Measurements from ENCODE around the gene TMEM253. TPM values are rescaled to one million over a fixed set of nuclear protein-coding genes. Genes with fewer than 3 reads are reported as not detected.

The TMEM253 gene
- total and polyA plus RNA-seq, 8 donors: 0.58 to 1.5 (median 0.82) TPM

- Histone ChIP-seq H3K27me3 (no peaks in the 10 kb centered on the region), H3K36me3 (peaks cover 4 to 92% of the 10 kb centered on the region in 2 donors), H3K9me3 (no peaks in the 10 kb centered on the region), H3K27ac (no peak overlapping the region), H3K4me3 (no peak overlapping the region), H3K4me1 (peaks cover 8 to 27% of the 10 kb centered on the region in 2 donors)
- intact Hi-C loops (cut with DNase I): no loop called here
- no peak for TF ChIP-seq CTCF (IDR thresholded peaks at IDR 0.05)
- ATAC-seq (no peak), DNase-seq (no peak)
Measured at GRCh38 chr14:21081521-21082142, 19.2 kb upstream of the TMEM253 start.

- H3K27ac ChIP-seq: peak overlapping the region in 1 of 2 donors; percentile 86
- H3K4me3 ChIP-seq: no peak overlapping the region
- DNase-seq (no peak), ATAC-seq (no peak)
- TF ChIP-seq CTCF (IDR thresholded peaks at IDR 0.05): no peak
- peaks cover under 1 to 78% of the 10 kb centered on the region in 2 donors for H3K36me3 ChIP-seq
- intact Hi-C loops (cut with DNase I): no loop called here
- H3K27me3 ChIP-seq: no peaks in the 10 kb centered on the region
- H3K4me1 ChIP-seq: peaks cover 8 to 48% of the 10 kb centered on the region in 2 donors
- no peaks in the 10 kb centered on the region for H3K9me3 ChIP-seq
Measured at GRCh38 chr14:21083565-21084325, 17.1 kb upstream of the TMEM253 start.

- Histone ChIP-seq H3K9me3 (no peaks in the 10 kb centered on the region), H3K27me3 (no peaks in the 10 kb centered on the region), H3K27ac (peak overlapping the region in 1 of 2 donors; percentile 86), H3K4me3 (no peak overlapping the region), H3K4me1 (peaks cover 8 to 51% of the 10 kb centered on the region in 2 donors), H3K36me3 (peaks cover 0 to 77% of the 10 kb centered on the region in 2 donors)
- no peak for TF ChIP-seq CTCF (IDR thresholded peaks at IDR 0.05)
- no peak for ATAC-seq
- intact Hi-C loops (cut with DNase I): no loop called here
- DNase-seq: no peak
Measured at GRCh38 chr14:21084396-21084795, 16.5 kb upstream of the TMEM253 start.

GRCh38 chr14:21084998-21085853 is 15.6 kb upstream of the TMEM253 start:
- Histone ChIP-seq H3K4me1 (peaks cover 8 to 51% of the 10 kb centered on the region in 2 donors), H3K27ac (peak overlapping the region in 1 of 2 donors; percentile 86), H3K4me3 (no peak overlapping the region), H3K36me3 (peaks cover 0 to 79% of the 10 kb centered on the region in 2 donors), H3K27me3 (no peaks in the 10 kb centered on the region), H3K9me3 (no peaks in the 10 kb centered on the region)
- ATAC-seq (peak; percentile 60), DNase-seq (peak in 1 of 4 donors; percentile 81)
- intact Hi-C loops (cut with DNase I): no loop called here
- TF ChIP-seq CTCF (IDR thresholded peaks at IDR 0.05): no peak

Measured in left lung (tissue), 10 donors.